B cell (primary cell): ENCODE data around the gene EXOC4. TPM values are rescaled to one million over a fixed set of nuclear protein-coding genes. Genes with fewer than 3 reads are reported as not detected.

Experiments
- ATAC-seq: fragments of 200-7000 bp; cut with Tn5 transposase; one replicate; pipeline ENCODE4 v1.10.0; 2021; ENCODE audit warnings: low read depth, mild to moderate bottlenecking, moderate number of reproducible peaks, moderate library complexity
- CTCF ChIA-PET: fragments of 350-600 bp; sonication (Branson Sonifier 250); formaldehyde crosslinking; loops from one replicate; lab custom pipeline; 2021; ENCODE audit warnings: antibody characterized with exemption, inconsistent platforms; lab: Charles Lee
- POLR2A ChIA-PET: fragments of 350-600 bp; sonication (Branson Sonifier 250); formaldehyde crosslinking; loops from one replicate; lab custom pipeline; 2021; ENCODE audit warnings: antibody characterized with exemption; lab: Charles Lee
- DNase-seq: peaks from one replicate; pipeline ENCODE4 v3.0.0; 2013
- H2AFZ ChIP-seq: 2 replicates; pipeline ENCODE4 v1.6.1; 2012; ENCODE audit warnings: mild to moderate bottlenecking, low read depth, low read length; ENCODE audit not compliant: insufficient read depth, poor library complexity, severe bottlenecking
- H3K27ac ChIP-seq, 2 donors: 1 replicate in 1 of 2; 2 replicates in 1 of 2; pipeline ENCODE4 v1.5.1; 2012 to 2013; ENCODE audit warnings: low read length in 2 of 2, mild to moderate bottlenecking in 2 of 2, moderate library complexity in 1 of 2
- H3K27me3 ChIP-seq, 4 experiments: fragments of 200-600 bp in 1 of 4; sonication (generic) in 1 of 4; replicated peaks in 1 of 4; 1 replicate in 2 of 4; 2 replicates in 2 of 4; pipeline versions ENCODE4 v1.6.1 to v1.7.0; 2013 to 2016; ENCODE audit warnings: low read length in 3 of 4, mild to moderate bottlenecking in 2 of 4, mixed read lengths in 1 of 4, moderate library complexity in 1 of 4; ENCODE audit not compliant: insufficient read depth in 4 of 4, control insufficient read depth in 3 of 4; ENCODE audit errors: control extremely low read depth in 1 of 4
- H3K36me3 ChIP-seq, 2 experiments: replicated peaks in 1 of 2; 1 replicate in 1 of 2; 2 replicates in 1 of 2; pipeline versions ENCODE4 v1.6.1 to v1.7.1; 2013; ENCODE audit warnings: low read length in 1 of 2; ENCODE audit not compliant: insufficient read depth in 2 of 2, control insufficient read depth in 1 of 2; ENCODE audit errors: control extremely low read depth in 1 of 2, extremely low read depth in 1 of 2
- H3K4me1 ChIP-seq, 2 donors: fragments of 200-600 bp in 1 of 2; sonication (generic) in 1 of 2; 1 replicate in 1 of 2; 2 replicates in 1 of 2; pipeline versions ENCODE4 v1.5.1 to v1.6.1; 2013 to 2017; ENCODE audit warnings: low read length in 2 of 2; ENCODE audit not compliant: control insufficient read depth in 2 of 2, insufficient read depth in 2 of 2
- H3K4me2 ChIP-seq: replicated peaks from 2 replicates; pipeline ENCODE3; 2012; ENCODE audit warnings: mild to moderate bottlenecking, low read depth, low read length; ENCODE audit not compliant: poor library complexity, severe bottlenecking
- H3K4me3 ChIP-seq, 5 experiments: fragments of 200-600 bp in 1 of 5; sonication (generic) in 1 of 5; 1 replicate in 3 of 5; 2 replicates in 2 of 5; pipeline versions ENCODE4 v1.5.1 to v1.7.0; 2011 to 2016; ENCODE audit warnings: low read length in 4 of 5, mild to moderate bottlenecking in 4 of 5, low read depth in 2 of 5, control low read depth in 1 of 5, moderate library complexity in 1 of 5; ENCODE audit not compliant: insufficient read depth in 1 of 5; ENCODE audit errors: control extremely low read depth in 1 of 5, extremely low read depth in 1 of 5
- H3K79me2 ChIP-seq: fragments of 200-600 bp; sonication (generic); one replicate; pipeline ENCODE4 v1.6.0; 2016; ENCODE audit warnings: low read length; ENCODE audit not compliant: control insufficient read depth, insufficient read depth
- H3K9ac ChIP-seq: fragments of 200-600 bp; sonication (generic); 2 replicates; pipeline ENCODE4 v1.6.1; 2017; ENCODE audit warnings: mild to moderate bottlenecking, low read length, moderate library complexity
- H3K9me3 ChIP-seq, 3 donors: one replicate each; pipeline versions ENCODE4 v1.6.1 to v1.7.1; 2013; ENCODE audit warnings: low read length in 2 of 3; ENCODE audit not compliant: control insufficient read depth in 2 of 3, insufficient read depth in 1 of 3; ENCODE audit errors: control extremely low read depth in 1 of 3
- H4K20me1 ChIP-seq: 2 replicates; pipeline ENCODE4 v1.6.0; 2012; ENCODE audit warnings: mild to moderate bottlenecking, low read length; ENCODE audit not compliant: insufficient read depth, control insufficient read depth, poor library complexity, severe bottlenecking
- H3K27ac Mint-ChIP-seq: one replicate; pipeline ENCODE4 v1.8.0; 2021; ENCODE audit warnings: mixed read lengths
- H3K27me3 Mint-ChIP-seq: one replicate; pipeline ENCODE4 v1.8.0; 2021; ENCODE audit warnings: mixed read lengths
- H3K4me1 Mint-ChIP-seq: one replicate; pipeline ENCODE4 v1.8.0; 2021; ENCODE audit warnings: mixed read lengths
- H3K4me3 Mint-ChIP-seq: one replicate; pipeline ENCODE4 v1.8.0; 2021; ENCODE audit warnings: mixed read lengths
- H3K9me3 Mint-ChIP-seq: one replicate; pipeline ENCODE4 v1.8.0; 2022; ENCODE audit warnings: mixed read lengths; ENCODE audit not compliant: insufficient read depth
- CTCF ChIP-seq: fragments of 200-600 bp; IDR thresholded peaks from one replicate; pipeline ENCODE4 v1.8.0; 2022; ENCODE audit warnings: antibody characterized with exemption, mild to moderate bottlenecking
- EZH2 ChIP-seq: IDR thresholded peaks from 2 replicates; pipeline ENCODE4 v1.6.1; 2012; ENCODE audit warnings: borderline replicate concordance, low read depth, mild to moderate bottlenecking, moderate library complexity, low read length; ENCODE audit not compliant: insufficient read depth, poor library complexity, severe bottlenecking
- WGBS: methylation state at CpG from one replicate; pipeline ENCODE4 v1.1.5; 2013; ENCODE audit warnings: missing lambda C conversion rate; ENCODE audit not compliant: insufficient coverage; 5-methylcytosine and 5-hydroxymethylcytosine counted together
- intact Hi-C: fragments of 100-400 bp; cut with micrococcal nuclease; formaldehyde crosslinking; loops from one replicate; pipeline ENCODE4 v1.10.0; 2022
- polyA plus RNA-seq: library from polyadenylated mRNA; depleted of rRNA; stranded (reverse); fragments of >200 nt; gene quantifications from 2 replicates; pipeline ENCODE4 v1.2.3, GENCODE V29; 2012
- total RNA-seq, 2 donors: library from RNA; stranded (reverse); fragments of 120-200 nt in 1 of 2; gene quantifications; 1 replicate in 1 of 2; 2 replicates in 1 of 2; pipeline versions ENCODE4 v1.2.3 to v1.2.4, GENCODE V29; 2013 to 2022

Gene EXOC4
- total and polyA plus RNA-seq, 2 donors (not counting 1 experiment from before 2014, with no cell fraction given), result 16.7 to 135 TPM

- no peaks in the 10 kb centered on the region for H3K27me3 Mint-ChIP-seq
- intact Hi-C loops, result no loop called here
- H3K4me1 Mint-ChIP-seq, result no peaks in the 10 kb centered on the region
- TF ChIP-seq CTCF (no peak), EZH2 (no peak)
- no peaks in the 10 kb centered on the region for H3K4me1 ChIP-seq
- H3K4me3 ChIP-seq, result no peak overlapping the region
- no peak overlapping the region for H2AFZ ChIP-seq
- POLR2A ChIA-PET, result no interaction called here
- no peak overlapping the region for H3K4me3 Mint-ChIP-seq
- H3K27ac ChIP-seq, result no peak overlapping the region
- H3K36me3 ChIP-seq, result peaks cover 0 to 1% of the 10 kb centered on the region in 2 experiments
- H3K9me3 Mint-ChIP-seq, result no peaks in the 10 kb centered on the region
- ATAC-seq, result no peak
- no peak overlapping the region for H3K27ac Mint-ChIP-seq
- DNase-seq, result no peak
- no peaks in the 10 kb centered on the region for H3K9me3 ChIP-seq
- H3K9ac ChIP-seq, result no peak overlapping the region
- H3K27me3 ChIP-seq, result no peaks in the 10 kb centered on the region
- no peaks in the 10 kb centered on the region for H3K79me2 ChIP-seq
- H3K4me2 ChIP-seq, result no peak overlapping the region
- no peaks in the 10 kb centered on the region for H4K20me1 ChIP-seq
- no CpG with 5 or more reads among the region's 4 CpGs for WGBS
- CTCF ChIA-PET, result no interaction called here
Observed at GRCh38 chr7:133790911-133791310, 538.0 kb downstream of the EXOC4 start.

- Mint-ChIP-seq H3K9me3 (no peaks in the 10 kb centered on the region), H3K4me3 (no peak overlapping the region), H3K27me3 (no peaks in the 10 kb centered on the region), H3K27ac (no peak overlapping the region), H3K4me1 (no peaks in the 10 kb centered on the region)
- 50% methylated on average over 2 of the region's 2 CpGs for WGBS
- ATAC-seq, result no peak
- no peak overlapping the region for H3K27ac ChIP-seq
- TF ChIP-seq EZH2, result no peak
- no peak for TF ChIP-seq CTCF
- ChIA-PET POLR2A (no interaction called here), CTCF (no interaction called here)
- H3K4me2 ChIP-seq, result no peak overlapping the region
- intact Hi-C loops, result no loop called here
- no peaks in the 10 kb centered on the region for H4K20me1 ChIP-seq
- H2AFZ ChIP-seq, result no peak overlapping the region
- peaks cover 0 to 1% of the 10 kb centered on the region in 2 experiments for H3K36me3 ChIP-seq
- H3K4me1 ChIP-seq, result no peaks in the 10 kb centered on the region
- H3K4me3 ChIP-seq, result no peak overlapping the region
- no peak for DNase-seq
- no peak overlapping the region for H3K9ac ChIP-seq
- H3K9me3 ChIP-seq, result no peaks in the 10 kb centered on the region
- H3K79me2 ChIP-seq, result no peaks in the 10 kb centered on the region
- no peaks in the 10 kb centered on the region for H3K27me3 ChIP-seq
Observed at GRCh38 chr7:133794479-133794878, 541.6 kb downstream of the EXOC4 start.
